ENCODE data around the gene TERT.
A peak's percentile ranks its signal among the peaks of the same experiment; 100 is the strongest.

TERT gene

GRCh38 chr5:1317921-1318565 is 23.2 kb upstream of the TERT start:
- DNase-seq = no peak

GRCh38 chr5:1316588-1317340 is 21.9 kb upstream of the TERT start:
- DNase-seq = no peak

GRCh38 chr5:1315709-1316587 is 21.1 kb upstream of the TERT start:
- no peak for DNase-seq

GRCh38 chr5:1315018-1315708 is 20.3 kb upstream of the TERT start:
- DNase-seq = no peak

- no peak for DNase-seq
Observed at GRCh38 chr5:1314564-1314982, 19.7 kb upstream of the TERT start.

- peak; percentile 0 for DNase-seq
Observed at GRCh38 chr5:1312993-1313833, 18.3 kb upstream of the TERT start.

- no peak for DNase-seq
Observed at GRCh38 chr5:1312206-1312605, 17.3 kb upstream of the TERT start.

GRCh38 chr5:1311439-1312055 is 16.7 kb upstream of the TERT start:
- DNase-seq = no peak

GRCh38 chr5:1310118-1310517 is 15.2 kb upstream of the TERT start:
- no peak for DNase-seq

GRCh38 chr5:1304033-1304432 is 9.2 kb upstream of the TERT start:
- DNase-seq = peak; percentile 63

- no peak for DNase-seq
Observed at GRCh38 chr5:1302258-1302657, 7.4 kb upstream of the TERT start.

- DNase-seq = no peak
Observed at GRCh38 chr5:1300581-1301083, 5.8 kb upstream of the TERT start.

- no peak for DNase-seq
Observed at GRCh38 chr5:1299961-1300360, 5.1 kb upstream of the TERT start.

- DNase-seq = no peak
Observed at GRCh38 chr5:1299511-1299850, 4.6 kb upstream of the TERT start.

GRCh38 chr5:1298723-1299510 is 4.0 kb upstream of the TERT start:
- DNase-seq = no peak

GRCh38 chr5:1298067-1298551 is 3.2 kb upstream of the TERT start:
- no peak for DNase-seq

- DNase-seq = no peak
Observed at GRCh38 chr5:1297243-1297642, 2.4 kb upstream of the TERT start.

GRCh38 chr5:1295650-1296037 is 776 bp upstream of the TERT start:
- DNase-seq = no peak

- DNase-seq = no peak
Observed at GRCh38 chr5:1294206-1294834, 548 bp downstream of the TERT start.

Data from inflammatory macrophage treated with lipopolysaccharide for 4 hours (primary cell).